ENCODE data around the gene CHD9. TPM values are rescaled to one million over a fixed set of nuclear protein-coding genes. Genes with fewer than 3 reads are reported as not detected.

Gene CHD9
- total RNA-seq, 4 donors from 2014 or later = 24.5 to 84.0 (median 48.2) TPM

DNA sequence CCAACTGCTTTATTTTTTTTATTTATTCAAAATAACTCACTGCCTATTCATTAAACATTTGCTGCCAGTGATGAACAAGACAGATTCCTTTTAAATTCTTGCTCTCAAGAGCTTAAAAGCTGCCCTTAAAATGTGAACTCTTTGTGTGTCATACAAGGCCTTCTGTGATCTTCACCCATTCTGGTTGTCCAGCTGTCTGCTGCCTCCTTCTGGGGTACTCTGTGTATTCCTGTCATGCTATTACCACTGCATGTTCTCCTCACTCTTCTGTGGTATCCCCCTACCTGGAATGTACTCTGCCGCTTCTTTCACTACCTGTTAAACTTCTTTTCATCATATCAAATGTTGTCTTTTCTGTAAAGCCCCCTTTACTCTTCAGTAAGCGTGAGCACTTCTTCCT, 165.8 kb downstream of the CHD9 start:
- no peak for ATAC-seq
- H3K36me3 ChIP-seq = peaks cover 0 to 15% of the 10 kb centered on the region in 2 donors
- intact Hi-C loops (cut with DNase I; ENCODE audit: low total_unique reads) = loop anchor here (5.0 kb wide), 3 partner anchors 88 to 217 kb away; partner anchors contain the start of genes CHD9 and CHD9NB
- H3K9me3 ChIP-seq = no peaks in the 10 kb centered on the region
- no peak for DNase-seq
- H3K27ac ChIP-seq = peak overlapping the region; percentile 9 to 71 (median 60)
- H3K4me1 ChIP-seq = peaks cover 66% of the 10 kb centered on the region in 2 donors
- TF ChIP-seq, protein P1, sequence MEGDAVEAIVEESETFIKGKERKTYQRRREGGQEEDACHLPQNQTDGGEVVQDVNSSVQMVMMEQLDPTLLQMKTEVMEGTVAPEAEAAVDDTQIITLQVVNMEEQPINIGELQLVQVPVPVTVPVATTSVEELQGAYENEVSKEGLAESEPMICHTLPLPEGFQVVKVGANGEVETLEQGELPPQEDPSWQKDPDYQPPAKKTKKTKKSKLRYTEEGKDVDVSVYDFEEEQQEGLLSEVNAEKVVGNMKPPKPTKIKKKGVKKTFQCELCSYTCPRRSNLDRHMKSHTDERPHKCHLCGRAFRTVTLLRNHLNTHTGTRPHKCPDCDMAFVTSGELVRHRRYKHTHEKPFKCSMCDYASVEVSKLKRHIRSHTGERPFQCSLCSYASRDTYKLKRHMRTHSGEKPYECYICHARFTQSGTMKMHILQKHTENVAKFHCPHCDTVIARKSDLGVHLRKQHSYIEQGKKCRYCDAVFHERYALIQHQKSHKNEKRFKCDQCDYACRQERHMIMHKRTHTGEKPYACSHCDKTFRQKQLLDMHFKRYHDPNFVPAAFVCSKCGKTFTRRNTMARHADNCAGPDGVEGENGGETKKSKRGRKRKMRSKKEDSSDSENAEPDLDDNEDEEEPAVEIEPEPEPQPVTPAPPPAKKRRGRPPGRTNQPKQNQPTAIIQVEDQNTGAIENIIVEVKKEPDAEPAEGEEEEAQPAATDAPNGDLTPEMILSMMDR (IDR thresholded peaks at IDR 0.05 in 4 of 5, conservative IDR thresholded peaks at IDR 0.05 in 1 of 5) = peak in 2 of 5 experiments; percentile 11 to 38
- no peak for TF ChIP-seq POLR2A (IDR thresholded peaks at IDR 0.05)
- in situ Hi-C loops (cut with MboI; ENCODE audit: low sequenced_read_pairs in 4 of 4) = no loop called here
- no peak overlapping the region for H3K4me3 ChIP-seq
- no peaks in the 10 kb centered on the region for H3K27me3 ChIP-seq

DNA sequence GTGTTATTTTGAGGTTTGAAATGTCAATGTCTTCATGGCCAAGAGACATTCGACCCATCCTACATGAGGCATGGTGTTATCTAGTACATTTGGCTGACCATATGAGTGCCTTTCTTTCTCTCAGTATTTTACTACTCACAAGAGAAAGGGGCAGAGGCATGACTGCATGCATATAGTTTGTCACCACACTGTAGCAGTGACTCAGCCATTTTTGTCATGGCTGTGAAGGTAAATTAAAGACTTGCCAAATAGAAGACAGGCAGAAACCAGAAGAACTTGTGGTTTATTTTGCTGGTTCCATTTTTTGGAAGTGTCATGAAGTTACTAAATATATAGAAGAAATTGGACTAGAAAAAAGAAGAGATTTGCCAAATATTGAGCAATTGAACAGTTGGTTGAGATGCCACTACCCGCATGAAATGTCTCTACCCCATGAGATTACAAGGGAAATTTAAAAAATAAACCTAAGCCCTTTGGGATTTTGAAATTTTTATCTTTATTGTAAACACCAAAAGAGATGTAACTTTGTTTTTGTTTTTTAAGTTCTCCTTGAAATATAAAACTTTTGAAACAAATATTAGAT, 170.3 kb downstream of the CHD9 start:
- TF ChIP-seq, protein P1 (IDR thresholded peaks at IDR 0.05 in 4 of 5, conservative IDR thresholded peaks at IDR 0.05 in 1 of 5) = no peak
- no peak for TF ChIP-seq POLR2A (IDR thresholded peaks at IDR 0.05)
- in situ Hi-C loops (cut with MboI; ENCODE audit: low sequenced_read_pairs in 4 of 4) = no loop called here
- ATAC-seq (peak; percentile 75 to 88), DNase-seq (no peak)
- Histone ChIP-seq H3K4me1 (peaks cover 30 to 31% of the 10 kb centered on the region in 2 donors), H3K4me3 (no peak overlapping the region), H3K27me3 (no peaks in the 10 kb centered on the region), H3K27ac (peak overlapping the region; percentile 59 to 75 (median 70)), H3K9me3 (no peaks in the 10 kb centered on the region), H3K36me3 (peaks cover 6 to 55% of the 10 kb centered on the region in 2 donors)
- intact Hi-C loops (cut with DNase I; ENCODE audit: low total_unique reads) = loop anchor here (5.0 kb wide), 3 partner anchors 93 to 212 kb away; partner anchors contain the start of genes CHD9 and CHD9NB

DNA sequence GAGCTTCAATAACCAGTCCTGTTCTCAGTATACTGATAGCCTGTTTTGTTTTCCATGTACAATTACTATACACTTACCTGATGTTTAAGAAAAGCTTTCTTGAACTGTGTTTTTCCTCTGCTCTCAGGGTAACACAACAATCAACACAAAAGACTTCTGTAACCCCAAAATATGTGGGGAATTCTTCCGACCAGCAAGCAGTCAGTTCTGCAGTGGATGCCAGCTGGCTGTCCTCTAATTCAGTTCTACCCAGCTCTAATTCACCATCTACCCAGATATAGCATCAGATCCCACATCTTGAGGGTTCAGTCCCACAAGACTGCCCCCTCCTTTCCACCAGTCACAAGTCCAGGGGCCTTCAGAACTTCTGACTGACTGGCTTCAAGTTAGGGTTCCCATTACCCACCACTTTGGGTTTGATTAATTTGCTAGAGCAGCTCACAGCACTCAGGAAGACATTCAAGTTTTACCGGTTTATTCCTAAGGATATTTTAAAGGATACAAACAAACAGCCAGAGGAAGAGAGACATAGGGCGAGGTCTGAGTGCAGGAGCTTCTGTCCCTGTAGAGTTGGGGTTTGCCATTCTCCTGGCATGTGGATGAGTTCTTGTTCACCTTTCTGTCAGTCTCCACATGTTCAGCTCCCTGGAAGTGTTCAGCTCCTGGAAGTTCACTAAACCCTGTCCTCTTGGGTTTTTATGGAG, 178.2 kb downstream of the CHD9 start:
- in situ Hi-C loops (cut with MboI; ENCODE audit: low sequenced_read_pairs in 4 of 4) (no loop called here), intact Hi-C loops (cut with DNase I; ENCODE audit: low total_unique reads) (loop anchor here (10.0 kb wide), 1 partner anchor 72 kb away; no protein-coding TSS in a partner anchor)
- Histone ChIP-seq H3K4me1 (no peaks in the 10 kb centered on the region), H3K9me3 (no peaks in the 10 kb centered on the region), H3K4me3 (no peak overlapping the region), H3K36me3 (peaks cover 10 to 94% of the 10 kb centered on the region in 2 donors), H3K27ac (no peak overlapping the region), H3K27me3 (no peaks in the 10 kb centered on the region)
- ATAC-seq = no peak
- DNase-seq = no peak
- TF ChIP-seq, protein P1 (IDR thresholded peaks at IDR 0.05 in 4 of 5, conservative IDR thresholded peaks at IDR 0.05 in 1 of 5) = no peak
- TF ChIP-seq POLR2A (IDR thresholded peaks at IDR 0.05) = no peak

DNA sequence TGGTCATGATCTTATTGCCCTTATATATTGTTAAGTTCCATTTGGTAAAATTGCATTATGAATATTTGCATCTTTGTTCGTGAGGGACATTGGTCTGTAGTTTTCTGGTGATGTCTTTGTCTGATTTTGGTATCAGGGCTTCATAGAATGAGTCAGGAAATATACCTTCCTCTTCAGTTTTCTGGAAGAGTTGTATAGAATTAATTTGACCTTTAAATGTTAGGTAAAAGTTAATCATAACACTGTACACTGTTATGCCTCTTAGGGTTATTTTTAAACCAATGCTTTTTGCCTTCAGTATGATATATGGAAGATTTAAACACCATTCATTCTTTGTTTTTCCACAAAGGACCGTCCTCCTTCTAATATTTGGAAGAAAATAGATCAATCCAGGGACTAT, 180.0 kb downstream of the CHD9 start:
- in situ Hi-C loops (cut with MboI; ENCODE audit: low sequenced_read_pairs in 4 of 4) (no loop called here), intact Hi-C loops (cut with DNase I; ENCODE audit: low total_unique reads) (loop anchor here (10.0 kb wide), 1 partner anchor 70 kb away; no protein-coding TSS in a partner anchor)
- DNase-seq = no peak
- peaks cover 3 to 89% of the 10 kb centered on the region in 2 donors for H3K36me3 ChIP-seq
- TF ChIP-seq POLR2A (IDR thresholded peaks at IDR 0.05) = no peak
- TF ChIP-seq, protein P1 (IDR thresholded peaks at IDR 0.05 in 4 of 5, conservative IDR thresholded peaks at IDR 0.05 in 1 of 5) = no peak
- H3K9me3 ChIP-seq = no peaks in the 10 kb centered on the region
- no peak overlapping the region for H3K4me3 ChIP-seq
- H3K27me3 ChIP-seq = no peaks in the 10 kb centered on the region
- no peaks in the 10 kb centered on the region for H3K4me1 ChIP-seq
- ATAC-seq = no peak
- H3K27ac ChIP-seq = no peak overlapping the region

All from gastrocnemius medialis (tissue), 4 donors.